Stimulated activated CD8-positive, alpha-beta memory T cell treated with anti-CD3 and anti-CD28 coated beads, Interleukin-2, amount 100 ng/mL, for 1 hour (primary cell): Measurements from ENCODE around the gene HDAC4.

ENCODE experiments used
- DNase-seq, 2 donors: peaks; one replicate each; pipeline ENCODE4 v3.0.0-alpha.2; 2020; ENCODE audit warnings: low read depth in 2 of 2

HDAC4 gene

GRCh38 chr2:239065537-239065936, 335.3 kb downstream of the HDAC4 start:
- no peak for DNase-seq

GRCh38 chr2:239064891-239065290, 335.9 kb downstream of the HDAC4 start:
- no peak for DNase-seq

DNA sequence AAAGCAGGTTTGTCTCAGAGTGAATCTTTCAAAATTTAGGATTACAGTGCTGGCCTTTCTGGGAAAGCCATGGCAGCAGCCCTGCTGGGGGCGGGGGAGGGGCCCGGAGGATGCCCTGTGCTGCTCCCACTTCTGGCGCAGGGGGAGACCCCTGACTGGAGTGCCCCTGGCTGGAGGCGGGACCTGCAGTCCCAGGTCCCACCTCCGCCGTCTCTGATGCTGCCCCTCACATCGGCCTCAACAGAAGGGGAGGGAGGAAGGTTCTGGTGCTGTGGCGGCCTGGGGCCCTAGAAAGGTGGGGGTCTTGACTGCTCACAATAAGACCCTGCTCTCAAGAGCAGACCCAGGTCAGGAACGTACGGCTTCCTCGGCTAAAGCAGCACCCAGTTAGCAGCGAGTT, 336.6 kb downstream of the HDAC4 start:
- no peak for DNase-seq

GRCh38 chr2:239062743-239063142, 338.1 kb downstream of the HDAC4 start:
- no peak for DNase-seq

- DNase-seq = no peak
These were observed 338.8 kb downstream of the HDAC4 start for GRCh38 chr2:239061824-239062570.

DNA sequence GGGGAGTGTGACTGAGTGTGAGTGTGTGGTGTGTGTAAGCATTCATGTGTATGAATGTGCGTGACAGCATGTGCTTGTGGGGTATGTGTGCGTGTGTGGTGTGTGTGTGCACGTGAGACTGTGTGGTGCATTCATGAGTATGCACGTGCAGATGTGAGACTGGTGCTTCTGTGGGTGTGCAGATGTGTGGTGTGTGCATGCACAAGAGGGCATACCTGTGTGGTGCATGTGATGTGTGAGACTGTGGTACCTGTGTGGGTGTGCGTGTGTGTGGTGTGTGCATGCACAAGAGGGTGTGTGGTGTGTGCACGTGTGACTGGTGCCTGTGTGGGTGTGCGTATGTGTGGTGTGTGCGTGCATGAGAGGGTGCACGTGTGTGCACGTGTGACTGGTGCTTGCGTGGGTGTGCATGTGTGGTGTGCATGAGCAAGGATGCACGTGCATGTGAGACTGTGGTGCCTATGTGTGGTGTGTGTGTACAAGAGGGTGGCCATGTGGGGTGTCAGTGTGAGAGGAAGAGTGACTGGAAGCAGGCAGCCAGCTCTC, 339.6 kb downstream of the HDAC4 start:
- DNase-seq = no peak

GRCh38 chr2:239060676-239061075, 340.1 kb downstream of the HDAC4 start:
- DNase-seq = no peak

- no peak for DNase-seq
These were observed 341.0 kb downstream of the HDAC4 start for GRCh38 chr2:239059854-239060253.

GRCh38 chr2:239058766-239059165, 342.1 kb downstream of the HDAC4 start:
- DNase-seq = no peak

DNA sequence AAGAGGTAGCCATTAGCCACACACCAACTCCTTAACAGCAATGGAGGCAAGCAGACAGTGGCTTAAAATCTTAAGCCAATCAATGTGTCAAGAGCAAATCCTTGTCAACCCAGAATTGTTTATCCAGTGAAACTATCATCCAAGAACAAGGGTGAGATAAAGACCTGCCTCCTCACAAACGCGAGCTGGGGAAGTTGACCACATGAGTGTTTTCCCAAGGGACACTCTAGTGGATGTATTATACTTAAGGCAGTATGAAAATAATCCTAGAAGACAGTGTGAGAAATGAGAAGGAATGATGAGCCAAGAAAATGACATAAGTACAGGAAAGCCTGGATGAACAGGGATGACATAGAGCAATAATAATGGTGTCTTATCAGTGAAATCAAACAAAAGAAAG, 343.3 kb downstream of the HDAC4 start:
- DNase-seq = no peak

DNA sequence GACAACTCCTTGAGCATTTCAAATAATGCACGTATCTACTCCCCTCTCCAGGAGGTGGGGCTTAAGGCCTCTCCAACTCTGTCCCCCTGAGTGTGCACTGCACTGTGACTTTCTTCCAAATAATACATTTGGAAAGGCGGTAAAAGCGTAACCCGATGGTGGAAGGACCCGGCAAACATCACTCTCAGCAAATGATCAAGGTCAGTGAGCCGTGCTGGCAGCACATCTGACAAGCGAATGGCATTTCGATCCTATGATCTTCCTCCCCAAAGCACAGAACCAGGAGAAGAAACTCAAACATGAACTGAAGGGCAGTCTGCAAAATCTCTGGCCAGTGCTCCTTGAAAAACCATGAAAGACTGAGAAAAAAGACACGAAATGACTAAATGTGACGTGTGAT, 344.2 kb downstream of the HDAC4 start:
- no peak for DNase-seq

GRCh38 chr2:239055756-239056493, 344.9 kb downstream of the HDAC4 start:
- DNase-seq = no peak

DNA sequence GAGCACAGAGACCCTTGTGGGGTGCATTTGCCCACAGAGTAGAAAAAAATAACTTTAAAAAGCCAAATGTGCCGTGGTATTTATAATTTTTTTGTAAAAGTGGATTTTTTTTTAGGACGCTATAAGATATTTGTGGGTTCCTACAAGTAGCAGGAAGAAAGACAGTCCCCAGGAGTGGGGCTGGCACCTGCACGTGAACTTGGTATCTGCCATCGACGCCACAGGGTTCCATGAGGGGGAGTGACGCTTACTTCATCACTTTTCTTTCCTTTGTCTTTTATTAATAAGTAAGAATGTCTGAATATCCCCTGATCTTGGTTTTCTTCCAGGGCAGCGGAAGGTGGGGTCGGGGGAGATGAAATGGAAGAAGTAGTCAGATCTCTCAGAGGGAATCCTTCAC, 345.9 kb downstream of the HDAC4 start:
- DNase-seq = no peak

DNA sequence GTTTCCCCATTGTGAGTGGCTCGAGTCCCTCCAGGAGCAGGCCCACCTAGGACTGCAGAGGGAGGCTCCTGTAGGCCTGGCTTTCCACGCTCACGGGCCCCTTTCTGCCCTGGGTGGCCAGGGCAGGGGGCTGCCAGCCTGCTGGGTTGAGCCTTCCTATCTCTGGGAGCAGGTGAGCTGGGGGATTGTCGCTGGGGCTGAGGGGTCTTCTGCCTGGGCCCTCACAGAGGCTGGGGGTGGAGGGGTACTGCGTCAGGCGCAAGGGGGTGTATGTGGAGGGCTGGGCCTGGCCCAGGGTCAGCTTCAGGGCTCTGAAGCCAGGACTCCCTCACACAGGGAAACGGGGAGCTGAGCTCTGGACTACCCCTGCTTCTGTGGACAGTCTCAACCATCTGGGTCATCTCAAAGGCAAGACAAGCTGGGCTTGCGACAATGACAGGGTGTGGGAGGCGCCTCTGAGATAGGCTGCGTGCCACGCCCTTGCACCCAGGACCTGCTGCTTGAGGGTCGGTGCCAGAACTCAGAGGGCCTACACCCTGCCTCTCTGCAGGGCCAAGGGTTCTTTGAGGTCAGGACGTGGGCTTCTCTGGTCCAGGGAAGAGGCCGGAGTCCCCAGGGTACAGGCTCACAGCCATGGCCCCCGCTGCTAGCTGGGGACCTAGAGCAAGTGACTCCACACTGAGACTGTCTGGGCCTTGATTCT, 346.9 kb downstream of the HDAC4 start:
- no peak for DNase-seq

GRCh38 chr2:239052798-239053665, 347.8 kb downstream of the HDAC4 start:
- no peak for DNase-seq

- no peak for DNase-seq
These were observed 348.9 kb downstream of the HDAC4 start for GRCh38 chr2:239051891-239052445.

GRCh38 chr2:239050252-239050649, 350.6 kb downstream of the HDAC4 start:
- no peak for DNase-seq

GRCh38 chr2:239049421-239050251, 351.2 kb downstream of the HDAC4 start:
- no peak for DNase-seq

DNA sequence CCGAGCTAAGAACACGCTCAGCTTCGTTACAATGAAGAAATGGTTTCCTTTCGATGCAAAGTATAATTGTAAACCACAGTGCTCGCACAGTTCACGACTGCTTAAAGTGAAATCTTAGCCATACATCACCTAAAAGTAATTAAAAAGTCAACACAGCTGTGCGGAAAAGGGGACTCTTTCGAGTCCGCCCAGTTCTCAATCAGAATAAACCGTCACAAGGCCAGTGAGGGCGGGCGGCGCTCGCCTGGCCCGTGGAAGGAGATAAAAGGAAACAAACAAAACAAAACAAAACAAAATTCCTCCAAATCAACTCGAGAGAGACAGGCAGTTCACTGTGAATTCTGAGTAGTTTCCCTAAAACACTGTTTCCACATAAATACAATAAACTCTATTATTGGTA, 352.1 kb downstream of the HDAC4 start:
- DNase-seq = no peak

DNA sequence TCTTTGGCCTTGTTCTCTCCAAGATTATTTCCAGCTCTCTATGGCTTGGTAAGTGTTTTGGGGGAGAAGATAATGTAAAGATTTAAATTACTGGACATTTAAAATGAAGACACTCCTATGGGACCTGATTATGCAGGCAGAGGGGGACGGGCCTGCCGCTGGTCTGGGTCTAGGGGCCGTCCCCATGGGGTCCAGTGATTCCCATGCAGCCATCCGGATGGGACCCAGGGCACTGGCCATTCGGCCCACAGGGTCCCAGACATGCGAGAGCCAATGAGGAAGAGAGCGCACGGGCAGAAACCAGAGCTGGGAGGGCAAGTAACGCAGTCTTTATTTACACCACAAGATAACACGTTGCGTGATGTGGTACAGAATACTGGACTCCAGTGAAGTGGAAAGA, 353.0 kb downstream of the HDAC4 start:
- DNase-seq = no peak
